Aorta (tissue), 4 donors: ENCODE data around the gene SMPD1. TPM values are rescaled to one million over a fixed set of nuclear protein-coding genes. Genes with fewer than 3 reads are reported as not detected.

Source experiments
- polyA plus RNA-seq, 2 donors: library from polyadenylated mRNA; stranded (reverse); fragments of 200-250 nt; gene quantifications; one replicate each; pipeline ENCODE4 v1.2.3, GENCODE V29; 2013
- total RNA-seq, 2 donors: library from RNA; stranded (reverse); fragmentation: NEBNext Ultra II Directional; extraction: Animal tissue kit (Norgen Biotek cat#: 25700); gene quantifications; one replicate each; pipeline ENCODE4 v1.2.1, GENCODE V29; 2021
- donor health status: healthy with polysubstance abuse.
- donor health status: Bipolar disorder and iron deficiency.
- donor health status: DM: no; HTN: no; CAD: no.
- donor health status: DM: yes; HTN: yes; CAD: no.

SMPD1 gene
- total and polyA plus RNA-seq, 4 donors: 10.0 to 45.5 (median 34.8) TPM

Other genes starting within 250 kb of the SMPD1 start
- not detected for gene OR52B2, start 220.1 kb upstream of the SMPD1 start, total RNA-seq
- gene OR52B2, start 220.1 kb upstream of the SMPD1 start, polyA plus RNA-seq: not detected
- gene OR52W1, start 191.2 kb upstream of the SMPD1 start, total RNA-seq: not detected
- gene OR52W1, start 191.2 kb upstream of the SMPD1 start, polyA plus RNA-seq: not detected
- gene C11orf42, start 184.9 kb upstream of the SMPD1 start, total RNA-seq: not detected
- not detected for gene C11orf42, start 184.9 kb upstream of the SMPD1 start, polyA plus RNA-seq
- gene FHIP1B, start 155.8 kb upstream of the SMPD1 start, total RNA-seq: 10 to 100 TPM; 27.1 to 38.7 TPM
- gene FHIP1B, start 155.8 kb upstream of the SMPD1 start, polyA plus RNA-seq: 10 to 100 TPM in 1 of 2 donors, 1 to 10 TPM in 1; 9.0 to 82.1 TPM
- gene CNGA4, start 151.4 kb upstream of the SMPD1 start, total RNA-seq: under 1 TPM in 1 of 2 donors, not detected in 1; 0.33 TPM
- gene CNGA4, start 151.4 kb upstream of the SMPD1 start, polyA plus RNA-seq: under 1 TPM; 0.38 TPM
- gene CCKBR, start 130.6 kb upstream of the SMPD1 start, total RNA-seq: not detected
- gene CCKBR, start 130.6 kb upstream of the SMPD1 start, polyA plus RNA-seq: not detected
- 100 to 1,000 TPM; 167 to 176 TPM for gene CAVIN3, start 70.0 kb upstream of the SMPD1 start, total RNA-seq
- gene CAVIN3, start 70.0 kb upstream of the SMPD1 start, polyA plus RNA-seq: 100 to 1,000 TPM; 102 to 309 TPM
- 10 to 100 TPM; 50.8 to 62.2 TPM for gene APBB1, start 28.6 kb downstream of the SMPD1 start, total RNA-seq
- gene APBB1, start 28.6 kb downstream of the SMPD1 start, polyA plus RNA-seq: 100 to 1,000 TPM in 1 of 2 donors, 10 to 100 TPM in 1; 25.8 to 121 TPM
- gene HPX, start 50.5 kb downstream of the SMPD1 start, total RNA-seq: 1 to 10 TPM; 3.0 to 6.0 TPM
- 1 to 10 TPM in 1 of 2 donors, under 1 TPM in 1; 0.50 to 1.1 TPM for gene HPX, start 50.5 kb downstream of the SMPD1 start, polyA plus RNA-seq
- 10 to 100 TPM; 28.6 to 35.5 TPM for gene TRIM3, start 83.5 kb downstream of the SMPD1 start, total RNA-seq
- gene TRIM3, start 83.5 kb downstream of the SMPD1 start, polyA plus RNA-seq: 10 to 100 TPM; 23.5 to 44.9 TPM
- 10 to 100 TPM; 40.8 to 46.0 TPM for gene ARFIP2, start 90.9 kb downstream of the SMPD1 start, total RNA-seq
- gene ARFIP2, start 90.9 kb downstream of the SMPD1 start, polyA plus RNA-seq: 10 to 100 TPM; 14.9 to 56.1 TPM
- gene TIMM10B, start 91.0 kb downstream of the SMPD1 start, total RNA-seq: 10 to 100 TPM; 31.1 to 37.3 TPM
- gene TIMM10B, start 91.0 kb downstream of the SMPD1 start, polyA plus RNA-seq: 10 to 100 TPM; 21.0 to 39.1 TPM
- 10 to 100 TPM; 24.1 to 28.1 TPM for gene DNHD1, start 106.8 kb downstream of the SMPD1 start, total RNA-seq
- gene DNHD1, start 106.8 kb downstream of the SMPD1 start, polyA plus RNA-seq: 10 to 100 TPM in 1 of 2 donors, 1 to 10 TPM in 1; 1.9 to 20.5 TPM
- 10 to 100 TPM; 18.8 to 22.2 TPM for gene RRP8, start 213.1 kb downstream of the SMPD1 start, total RNA-seq
- 10 to 100 TPM in 1 of 2 donors, 1 to 10 TPM in 1; 3.4 to 37.3 TPM for gene RRP8, start 213.1 kb downstream of the SMPD1 start, polyA plus RNA-seq
- 100 to 1,000 TPM; 336 to 562 TPM for gene ILK, start 213.3 kb downstream of the SMPD1 start, total RNA-seq
- gene ILK, start 213.3 kb downstream of the SMPD1 start, polyA plus RNA-seq: 100 to 1,000 TPM; 287 to 526 TPM
- gene TAF10, start 221.7 kb downstream of the SMPD1 start, total RNA-seq: 100 to 1,000 TPM in 1 of 2 donors, 10 to 100 TPM in 1; 79.2 to 108 TPM
- 100 to 1,000 TPM in 1 of 2 donors, 10 to 100 TPM in 1; 55.0 to 119 TPM for gene TAF10, start 221.7 kb downstream of the SMPD1 start, polyA plus RNA-seq
- gene TPP1, start 228.9 kb downstream of the SMPD1 start, total RNA-seq: 100 to 1,000 TPM in 1 of 2 donors, 10 to 100 TPM in 1; 79.5 to 125 TPM
- 10 to 100 TPM; 26.8 to 38.0 TPM for gene TPP1, start 228.9 kb downstream of the SMPD1 start, polyA plus RNA-seq